Duodenal mucosa (tissue), 2 donors: ENCODE data around the gene LIFR.

Experiments used
- H3K27ac ChIP-seq: one replicate; pipeline ENCODE4 v1.7.0; 2013; ENCODE audit warnings: low read depth, low read length
- H3K27me3 ChIP-seq, 2 donors: one replicate each; pipeline ENCODE4 v1.7.0; 2013; ENCODE audit warnings: low read length in 2 of 2, control low read depth in 1 of 2; ENCODE audit not compliant: insufficient read depth in 2 of 2, control insufficient read depth in 1 of 2
- H3K36me3 ChIP-seq, 2 donors: one replicate each; pipeline ENCODE4 v1.7.0; 2013; ENCODE audit warnings: low read length in 2 of 2, control low read depth in 1 of 2; ENCODE audit not compliant: insufficient read depth in 2 of 2, control insufficient read depth in 1 of 2
- H3K4me1 ChIP-seq, 2 donors: one replicate each; pipeline ENCODE4 v1.7.0; 2013; ENCODE audit warnings: low read length in 2 of 2, control low read depth in 1 of 2; ENCODE audit not compliant: insufficient read depth in 2 of 2, control insufficient read depth in 1 of 2
- H3K4me3 ChIP-seq, 2 donors: one replicate each; pipeline ENCODE4 v1.7.0; 2013; ENCODE audit warnings: low read length in 2 of 2, low read depth in 1 of 2
- H3K9ac ChIP-seq, 2 donors: one replicate each; pipeline ENCODE4 v1.7.0; 2013; ENCODE audit warnings: low read length in 2 of 2, low read depth in 1 of 2
- H3K9me3 ChIP-seq, 2 donors: one replicate each; pipeline ENCODE4 v1.7.0; 2013; ENCODE audit warnings: low read length in 2 of 2, control low read depth in 1 of 2; ENCODE audit not compliant: control insufficient read depth in 1 of 2

The LIFR gene

GRCh38 chr5:38536968-38537367 is 19.5 kb downstream of the LIFR start:
- no peak overlapping the region for H3K27ac ChIP-seq
- H3K36me3 ChIP-seq = no peaks in the 10 kb centered on the region
- H3K4me3 ChIP-seq = no peak overlapping the region
- no peaks in the 10 kb centered on the region for H3K4me1 ChIP-seq
- no peak overlapping the region for H3K9ac ChIP-seq
- H3K9me3 ChIP-seq = no peaks in the 10 kb centered on the region
- no peaks in the 10 kb centered on the region for H3K27me3 ChIP-seq

- no peaks in the 10 kb centered on the region for H3K36me3 ChIP-seq
- no peaks in the 10 kb centered on the region for H3K9me3 ChIP-seq
- H3K4me3 ChIP-seq = no peak overlapping the region
- H3K9ac ChIP-seq = no peak overlapping the region
- H3K27ac ChIP-seq = no peak overlapping the region
- no peaks in the 10 kb centered on the region for H3K4me1 ChIP-seq
- no peaks in the 10 kb centered on the region for H3K27me3 ChIP-seq
Observed at GRCh38 chr5:38535845-38536244, 20.6 kb downstream of the LIFR start.

- Histone ChIP-seq H3K27me3 (no peaks in the 10 kb centered on the region), H3K27ac (no peak overlapping the region), H3K9ac (no peak overlapping the region), H3K4me1 (no peaks in the 10 kb centered on the region), H3K36me3 (no peaks in the 10 kb centered on the region), H3K4me3 (no peak overlapping the region), H3K9me3 (no peaks in the 10 kb centered on the region)
Observed at GRCh38 chr5:38535248-38535750, 21.1 kb downstream of the LIFR start.

- H3K27me3 ChIP-seq = no peaks in the 10 kb centered on the region
- no peaks in the 10 kb centered on the region for H3K9me3 ChIP-seq
- no peak overlapping the region for H3K9ac ChIP-seq
- no peaks in the 10 kb centered on the region for H3K4me1 ChIP-seq
- H3K36me3 ChIP-seq = no peaks in the 10 kb centered on the region
- H3K27ac ChIP-seq = no peak overlapping the region
- H3K4me3 ChIP-seq = no peak overlapping the region
Observed at GRCh38 chr5:38534156-38534453, 22.3 kb downstream of the LIFR start.

DNA sequence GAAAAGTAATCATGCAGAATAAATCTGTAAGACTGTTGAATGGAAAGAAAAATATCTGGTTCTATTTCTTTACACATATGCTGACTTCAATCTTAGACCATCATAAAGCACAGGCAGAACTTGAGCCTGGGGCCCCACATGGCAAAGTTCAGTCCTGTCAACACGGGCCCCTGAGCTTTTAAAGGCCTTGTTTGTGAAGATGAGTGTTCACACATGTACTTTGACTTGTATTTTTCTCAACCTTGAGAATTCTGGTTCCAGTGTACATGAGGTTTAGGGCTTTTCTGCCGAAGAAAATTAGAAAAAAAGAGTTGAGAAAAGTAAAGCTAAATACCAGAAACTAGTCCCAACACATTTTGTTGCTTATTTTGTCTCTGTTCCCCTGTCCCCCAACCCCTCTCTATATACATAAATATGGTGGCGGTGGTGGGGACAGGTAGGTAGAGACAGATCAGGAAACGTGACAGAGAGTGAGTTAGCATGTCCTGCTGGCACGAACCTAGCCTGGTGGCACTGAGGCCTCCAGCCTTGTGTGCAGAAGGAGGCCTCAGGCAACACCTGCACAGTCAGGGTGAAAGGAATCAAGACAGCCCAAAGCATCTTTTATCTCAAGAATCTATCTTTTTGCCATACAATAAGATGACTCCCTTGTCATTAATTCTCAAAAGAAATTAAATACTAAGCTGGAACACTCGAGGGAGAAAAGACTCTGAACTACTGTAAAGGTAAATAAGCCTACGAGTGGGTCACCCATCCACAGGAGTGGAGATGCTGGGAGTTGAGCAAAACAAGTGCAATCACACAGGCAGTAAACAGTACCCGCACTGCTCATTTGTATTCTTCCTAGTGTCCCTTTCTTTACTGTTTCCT is 22.9 kb downstream of the LIFR start:
- Histone ChIP-seq H3K9me3 (no peaks in the 10 kb centered on the region), H3K9ac (no peak overlapping the region), H3K27me3 (no peaks in the 10 kb centered on the region), H3K4me1 (no peaks in the 10 kb centered on the region), H3K4me3 (no peak overlapping the region), H3K27ac (no peak overlapping the region), H3K36me3 (no peaks in the 10 kb centered on the region)

DNA sequence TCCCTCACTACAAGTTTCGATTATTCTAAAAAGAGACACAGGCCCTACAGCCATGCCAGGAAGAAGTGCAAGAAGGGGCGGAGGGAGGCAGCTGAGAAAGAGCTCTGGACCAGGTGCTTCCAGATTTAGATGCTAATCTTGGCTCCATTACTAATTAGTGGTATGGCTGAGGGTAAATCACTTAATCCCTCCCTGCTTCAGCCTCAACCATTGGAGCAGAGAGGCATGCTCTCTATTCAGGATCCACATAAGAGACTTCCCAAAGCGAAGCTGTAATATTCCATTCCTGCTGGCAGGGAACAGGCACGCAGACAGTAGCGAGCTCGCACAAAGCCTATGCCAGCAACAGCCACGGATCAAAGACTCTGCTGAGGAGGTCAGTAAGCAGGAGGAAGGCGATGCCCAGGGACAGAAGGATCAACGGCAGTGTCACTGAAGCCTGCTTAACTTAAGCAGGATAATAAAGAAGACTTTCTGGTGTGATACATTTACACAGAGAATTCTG is 24.2 kb downstream of the LIFR start:
- H3K4me3 ChIP-seq = no peak overlapping the region
- no peaks in the 10 kb centered on the region for H3K9me3 ChIP-seq
- no peaks in the 10 kb centered on the region for H3K36me3 ChIP-seq
- no peak overlapping the region for H3K27ac ChIP-seq
- no peaks in the 10 kb centered on the region for H3K4me1 ChIP-seq
- no peak overlapping the region for H3K9ac ChIP-seq
- H3K27me3 ChIP-seq = no peaks in the 10 kb centered on the region

GRCh38 chr5:38531518-38531917 is 24.9 kb downstream of the LIFR start:
- Histone ChIP-seq H3K27ac (no peak overlapping the region), H3K27me3 (no peaks in the 10 kb centered on the region), H3K36me3 (no peaks in the 10 kb centered on the region), H3K9ac (no peak overlapping the region), H3K4me1 (no peaks in the 10 kb centered on the region), H3K4me3 (no peak overlapping the region), H3K9me3 (no peaks in the 10 kb centered on the region)

DNA sequence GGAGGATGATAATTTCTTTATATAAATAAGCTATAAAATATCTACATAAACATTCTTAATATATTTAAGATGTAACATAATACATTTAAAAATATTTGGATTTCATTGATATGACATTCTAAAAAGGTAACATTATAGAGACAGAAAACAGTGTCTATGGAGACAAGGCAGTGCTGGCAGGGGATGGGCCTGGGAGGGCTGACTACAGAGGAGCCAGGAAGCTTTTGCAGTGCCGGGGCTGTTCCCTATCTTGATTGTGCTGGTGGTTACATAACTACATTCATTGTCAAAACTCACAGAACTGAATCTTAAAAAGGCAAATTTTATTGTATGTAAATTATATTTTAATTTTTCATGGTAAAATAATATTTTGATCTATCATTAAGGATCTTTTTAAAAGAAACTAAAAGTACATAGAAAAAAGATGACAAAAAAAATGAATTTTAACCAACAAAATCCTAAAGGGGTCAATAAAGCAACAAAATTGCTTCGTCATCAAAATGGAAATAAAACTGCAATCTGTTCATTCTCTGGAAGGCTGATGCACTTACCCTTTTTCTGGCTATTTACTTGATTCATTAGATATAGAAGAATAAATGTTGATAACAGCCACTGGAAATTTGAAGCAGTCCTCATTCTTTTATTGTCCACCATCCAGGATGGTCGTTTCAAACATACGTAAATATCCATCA is 26.3 kb downstream of the LIFR start:
- Histone ChIP-seq H3K9ac (no peak overlapping the region), H3K36me3 (no peaks in the 10 kb centered on the region), H3K4me1 (no peaks in the 10 kb centered on the region), H3K4me3 (no peak overlapping the region), H3K9me3 (no peaks in the 10 kb centered on the region), H3K27me3 (no peaks in the 10 kb centered on the region), H3K27ac (no peak overlapping the region)

GRCh38 chr5:38528162-38528703 is 28.2 kb downstream of the LIFR start:
- Histone ChIP-seq H3K9ac (no peak overlapping the region), H3K4me1 (no peaks in the 10 kb centered on the region), H3K27me3 (no peaks in the 10 kb centered on the region), H3K9me3 (no peaks in the 10 kb centered on the region), H3K4me3 (no peak overlapping the region), H3K27ac (no peak overlapping the region), H3K36me3 (no peaks in the 10 kb centered on the region)

DNA sequence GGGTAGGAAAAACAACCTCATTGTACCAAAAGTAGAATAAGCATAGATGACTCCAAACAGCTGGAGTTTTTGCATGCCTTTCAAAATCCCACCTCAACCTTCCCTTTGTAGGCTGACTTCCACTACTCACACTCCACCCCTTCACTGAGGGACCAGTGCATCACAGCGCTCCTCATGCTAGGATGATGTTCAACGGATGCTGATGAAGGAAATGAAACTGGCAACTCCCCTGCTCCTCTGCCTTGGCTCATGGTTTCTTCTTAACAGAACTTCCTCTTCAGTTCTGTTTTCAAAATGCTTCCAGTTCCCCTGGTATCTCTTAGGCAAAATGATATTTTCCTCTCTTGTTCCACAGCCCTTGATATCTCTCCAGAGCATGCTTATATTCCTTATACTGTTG is 29.0 kb downstream of the LIFR start:
- Histone ChIP-seq H3K9ac (no peak overlapping the region), H3K27me3 (no peaks in the 10 kb centered on the region), H3K9me3 (no peaks in the 10 kb centered on the region), H3K36me3 (no peaks in the 10 kb centered on the region), H3K4me1 (no peaks in the 10 kb centered on the region), H3K4me3 (no peak overlapping the region), H3K27ac (no peak overlapping the region)
